T47D (cell line): ENCODE data around the gene PAIP2.
A peak's percentile ranks its signal among the peaks of the same experiment; 100 is the strongest.

Experiments used
- DNase-seq, 2 experiments: peaks; one replicate each; pipeline versions ENCODE4 v3.0.0 to v3.0.0-alpha.2; 2011 to 2012; ENCODE audit warnings: low read depth in 1 of 2, low spot score in 1 of 2
- JUND ChIP-seq: IDR thresholded peaks from 2 replicates; pipeline ENCODE4 v1.6.1; 2012; ENCODE audit warnings: low read depth
- in situ Hi-C: cut with HindIII; loops from 2 replicates; pipeline ENCODE4 v1.10.0; 2016; ENCODE audit warnings: low sequenced_read_pairs, low pct_unique_long_range_greater_than_20kb

PAIP2 gene

GRCh38 chr5:139393497-139394122, 52.0 kb downstream of the PAIP2 start:
- in situ Hi-C loops = no loop called here
- TF ChIP-seq JUND = no peak
- DNase-seq = no peak

GRCh38 chr5:139394123-139394653, 52.5 kb downstream of the PAIP2 start:
- in situ Hi-C loops = no loop called here
- TF ChIP-seq JUND = no peak
- no peak for DNase-seq

DNA sequence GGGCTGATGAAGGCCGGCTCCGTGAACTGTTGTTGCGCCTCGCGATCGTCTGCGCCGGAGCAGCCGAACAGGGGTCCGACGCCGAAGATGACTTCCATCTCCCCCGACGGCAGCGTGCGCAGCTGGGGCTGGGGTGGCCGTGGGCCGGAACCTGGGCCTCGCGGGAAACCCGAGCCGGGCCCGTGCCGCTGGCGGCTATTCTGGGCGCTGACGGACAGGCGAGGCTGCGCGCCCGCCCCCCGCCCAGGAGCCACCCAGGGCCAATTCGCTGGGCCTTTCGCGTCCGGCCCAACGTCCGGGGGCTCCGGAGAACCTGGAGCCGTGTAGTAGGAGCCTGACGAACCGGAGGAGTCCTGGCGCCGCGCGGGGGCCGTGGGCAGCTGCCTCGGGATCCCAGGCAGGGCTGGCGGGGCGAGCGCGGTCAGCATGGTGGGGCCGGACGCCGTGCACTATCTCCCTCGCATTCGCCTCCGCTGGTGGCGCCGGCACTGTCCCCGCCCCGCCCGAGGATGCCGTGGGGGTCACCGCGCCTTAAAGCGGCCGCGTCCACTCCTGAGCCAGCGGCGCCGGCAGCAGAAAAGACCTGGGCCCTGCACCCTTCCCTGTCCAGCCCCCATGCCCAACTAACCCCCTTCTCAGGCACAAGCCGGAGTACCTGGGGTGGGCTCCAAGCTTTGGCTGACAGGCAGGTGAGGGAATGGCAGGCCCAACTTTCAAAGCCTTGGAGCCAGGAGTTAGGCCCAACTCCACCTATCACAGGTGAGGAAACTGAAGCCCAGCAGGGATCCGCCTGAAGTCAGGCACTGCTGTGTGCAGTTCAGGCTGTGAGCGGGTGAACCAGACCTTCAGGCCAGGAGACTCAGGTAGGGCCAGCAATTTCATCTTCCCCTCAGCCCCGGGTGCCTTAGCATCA, 53.3 kb downstream of the PAIP2 start, which contains the start of gene PROB1:
PROB1 (minus strand) TSS at position 451 of the 913 bp plus-strand sequence; CDS start at position 428, 23 bp downstream.
- no peak for DNase-seq
- TF ChIP-seq JUND = no peak
- in situ Hi-C loops = no loop called here

GRCh38 chr5:139395844-139396640, 54.4 kb downstream of the PAIP2 start:
- DNase-seq = no peak
- in situ Hi-C loops = no loop called here

DNA sequence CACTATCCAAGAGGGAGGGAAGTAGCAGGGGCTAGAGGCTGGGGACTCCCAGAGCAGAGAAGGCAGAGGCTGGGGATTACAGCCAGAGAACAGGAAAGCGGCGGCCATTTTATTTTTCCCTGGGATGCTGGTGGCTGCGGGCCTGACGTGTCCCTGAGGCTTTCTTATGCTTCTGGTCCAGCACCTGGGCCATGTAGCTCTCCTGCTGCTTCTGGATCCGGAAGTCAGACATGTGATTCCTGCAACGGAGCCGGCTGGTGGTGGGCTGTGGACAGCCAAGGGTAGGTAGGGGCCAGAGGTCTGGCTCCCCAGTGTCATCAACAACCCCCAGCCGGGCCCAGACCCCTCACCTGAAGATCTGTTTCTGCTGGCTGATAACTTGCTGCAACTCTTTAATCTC, 55.0 kb downstream of the PAIP2 start:
- TF ChIP-seq JUND = no peak
- in situ Hi-C loops = no loop called here
- DNase-seq = no peak

More at GRCh38 chr5:139395844-139396640, 54.4 kb downstream of the PAIP2 start:
- no peak for TF ChIP-seq JUND

- in situ Hi-C loops = no loop called here
- TF ChIP-seq JUND = no peak
- no peak for DNase-seq
Observed at GRCh38 chr5:139397921-139398320, 56.3 kb downstream of the PAIP2 start.

DNA sequence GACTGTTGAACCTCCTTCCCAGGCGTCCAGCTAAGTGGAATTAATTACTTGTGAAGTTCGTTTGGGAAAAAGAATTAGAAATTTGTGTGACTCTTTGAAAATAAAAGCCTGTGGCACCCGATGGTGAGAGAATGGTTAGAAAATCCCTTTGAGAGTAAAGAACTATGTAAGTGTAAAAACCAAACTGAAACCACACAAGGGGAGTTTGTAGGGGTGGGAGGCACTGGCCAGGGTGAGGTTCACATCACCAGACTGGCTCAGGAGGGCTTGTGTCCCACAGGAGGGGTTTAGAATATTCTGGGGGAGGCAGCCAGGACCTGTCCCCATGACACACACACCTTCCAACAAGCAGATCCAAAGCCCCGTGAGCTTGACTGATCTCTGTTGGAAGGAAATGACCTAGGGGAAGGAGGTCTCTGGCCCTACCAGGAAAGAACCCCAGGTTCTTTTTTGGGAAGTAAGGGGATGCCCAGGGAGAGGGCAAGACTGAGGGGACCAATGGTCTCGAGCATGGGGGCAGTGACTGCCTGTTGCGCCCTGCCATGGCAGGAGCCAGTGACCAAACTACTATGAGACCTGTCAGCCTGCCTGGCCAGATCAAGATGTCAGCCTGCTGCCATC, 58.0 kb downstream of the PAIP2 start:
- in situ Hi-C loops = no loop called here
- DNase-seq = no peak

DNA sequence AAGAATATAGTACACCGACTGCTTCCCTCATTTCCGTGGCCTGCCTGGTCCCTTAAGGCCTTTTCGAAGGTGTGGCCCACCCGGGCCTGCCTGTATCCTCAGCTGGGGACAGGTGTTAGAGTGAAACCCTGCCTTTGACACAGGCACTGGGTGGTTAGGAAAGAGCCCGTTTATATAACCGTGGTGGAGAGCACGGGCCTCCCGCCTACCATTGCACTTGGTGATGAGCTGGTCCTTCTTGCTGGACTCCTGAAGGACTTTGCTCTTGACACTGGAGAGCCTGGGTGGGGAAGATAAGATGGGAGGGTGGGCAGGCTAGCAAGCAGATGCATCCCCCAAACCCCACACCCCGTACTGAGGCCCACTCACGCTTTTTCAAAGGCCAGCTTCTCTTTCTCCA, 59.9 kb downstream of the PAIP2 start:
- in situ Hi-C loops = no loop called here
- DNase-seq = no peak
- no peak for TF ChIP-seq JUND

More for the DNA sequence above, 58.0 kb downstream of the PAIP2 start:
- no peak for TF ChIP-seq JUND

DNA sequence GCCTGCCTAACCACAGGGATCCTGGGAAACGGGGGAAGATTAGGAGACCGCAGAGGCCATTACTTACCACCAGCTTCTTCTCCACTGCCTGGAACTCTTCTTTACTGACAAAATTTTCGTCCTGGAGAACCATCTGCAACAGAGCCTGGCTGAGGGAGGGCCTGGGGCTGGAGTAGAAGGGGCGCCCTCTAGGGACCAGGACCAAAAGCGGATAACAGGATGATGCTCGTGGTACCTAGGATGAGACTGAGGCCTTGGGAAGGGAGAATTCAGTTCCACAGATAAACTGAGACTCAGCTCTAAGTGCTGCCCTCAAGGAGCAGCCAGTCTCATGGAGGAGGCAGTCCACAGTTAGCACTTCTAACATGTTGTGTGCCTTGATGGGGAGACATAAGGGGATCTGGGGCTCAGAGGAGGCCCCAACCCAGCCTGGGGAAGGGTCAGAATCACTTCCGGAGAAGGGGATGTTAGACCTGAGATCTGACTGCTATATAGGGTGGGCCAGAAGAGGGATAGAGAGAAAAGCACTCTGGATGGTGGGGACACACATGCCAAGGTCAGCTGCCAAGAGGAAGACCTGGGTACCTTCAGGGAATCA, 61.0 kb downstream of the PAIP2 start:
- in situ Hi-C loops = no loop called here
- no peak for TF ChIP-seq JUND
- peak in 1 of 2 experiments; percentile 64 for DNase-seq

- DNase-seq = peak in 1 of 2 experiments; percentile 41
- no peak for TF ChIP-seq JUND
- in situ Hi-C loops = no loop called here
Observed at GRCh38 chr5:139403418-139403786, 61.7 kb downstream of the PAIP2 start.

DNA sequence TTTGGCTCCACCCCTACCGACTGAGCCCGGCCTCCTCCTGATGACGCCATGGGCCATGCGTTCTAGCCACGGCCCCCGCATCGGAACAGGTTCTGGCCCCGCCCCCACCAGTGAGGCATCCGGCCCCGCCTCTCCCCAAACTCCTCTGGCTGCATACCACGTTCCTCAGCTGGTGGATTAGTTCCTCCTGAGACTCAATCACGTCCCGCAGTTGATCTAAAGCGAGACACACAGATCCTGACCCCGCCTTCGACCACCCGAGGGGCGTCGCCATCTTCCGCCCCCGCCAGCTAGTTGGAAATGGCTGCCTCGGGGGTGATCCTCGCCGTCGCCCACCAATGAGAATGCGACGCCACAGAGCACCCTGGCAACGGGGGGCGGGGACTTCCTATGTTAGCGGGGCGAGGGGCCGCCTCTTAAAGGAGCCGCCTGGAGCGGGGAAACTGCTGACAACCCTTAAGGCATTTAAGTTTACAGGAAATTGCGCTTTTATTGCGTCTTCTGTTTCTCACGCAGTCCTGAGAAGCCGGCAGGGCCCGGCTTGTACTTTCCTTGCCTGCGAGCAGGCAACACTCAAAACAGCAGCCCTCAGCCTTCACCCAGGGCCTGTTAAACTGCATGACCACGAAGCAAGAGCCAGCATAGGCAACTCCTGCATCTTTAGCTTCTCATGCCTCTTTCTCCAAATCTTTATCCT, 62.3 kb downstream of the PAIP2 start, which contains the start of gene SPATA24:
SPATA24 (minus strand) TSS at position 303 of the 697 bp plus-strand sequence; CDS start at position 274, 29 bp downstream.
- DNase-seq = peak; percentile 83 to 96
- in situ Hi-C loops = no loop called here
- TF ChIP-seq JUND = peak; percentile 70; the same call in 1 of the 2 replicates
